HG03342 (cell line): ENCODE measurements around the gene PMS1.
A peak's percentile ranks its signal among the peaks of the same experiment; 100 is the strongest.
"Not testable (repeated sequence)": the region's sequence is repeated elsewhere in the genome, so short reads cannot be mapped to it uniquely, and the experiment has no call there.

Source experiments
- ATAC-seq: cut with Tn5 transposase; IDR thresholded peaks from one replicate; pipeline ENCODE4 v1.9.1; 2021; ENCODE audit warnings: mild to moderate bottlenecking, moderate library complexity; ENCODE audit not compliant: unreplicated experiment

Gene PMS1

GRCh38 chr2:189783927-189784867, at the start of gene PMS1, which contains the start of gene ORMDL1:
Gene PMS1 (plus strand): TSS chr2:189784450. CDS start chr2:189791810, 7,360 bp downstream.
Gene ORMDL1 (minus strand): TSS chr2:189784339. CDS start chr2:189782595, 1,744 bp downstream.
- peak; percentile 94 for ATAC-seq

GRCh38 chr2:189751080-189751658, 33.1 kb upstream of the PMS1 start:
- ATAC-seq, result peak; percentile 80

GRCh38 chr2:189756311-189756952, 27.8 kb upstream of the PMS1 start:
- no peak for ATAC-seq

GRCh38 chr2:189760154-189760553, 24.1 kb upstream of the PMS1 start:
- ATAC-seq, result not testable (repeated sequence)

- ATAC-seq, result no peak
These were observed 22.1 kb upstream of the PMS1 start for GRCh38 chr2:189762229-189762550.

GRCh38 chr2:189762551-189763298, 21.5 kb upstream of the PMS1 start, which contains the start of gene OSGEPL1:
Gene OSGEPL1 (minus strand): TSS chr2:189762792. CDS start chr2:189761640, 1,152 bp downstream.
- peak; percentile 96 for ATAC-seq

GRCh38 chr2:189763908-189764661, 20.2 kb upstream of the PMS1 start:
- no peak for ATAC-seq

- ATAC-seq, result no peak
These were observed 13.5 kb upstream of the PMS1 start for GRCh38 chr2:189770590-189771322.

- ATAC-seq, result no peak
These were observed 12.0 kb upstream of the PMS1 start for GRCh38 chr2:189772212-189772611.

GRCh38 chr2:189782221-189782671, 2.0 kb upstream of the PMS1 start:
- no peak for ATAC-seq

GRCh38 chr2:189783451-189783926, 761 bp upstream of the PMS1 start:
- ATAC-seq, result peak; percentile 12

GRCh38 chr2:189791338-189792042, 7.2 kb downstream of the PMS1 start:
- no peak for ATAC-seq

- no peak for ATAC-seq
These were observed 10.1 kb downstream of the PMS1 start for GRCh38 chr2:189794310-189794709.

- no peak for ATAC-seq
These were observed 13.7 kb downstream of the PMS1 start for GRCh38 chr2:189797902-189798301.

GRCh38 chr2:189798312-189799029, 14.2 kb downstream of the PMS1 start:
- peak; percentile 73 for ATAC-seq

- no peak for ATAC-seq
These were observed 14.7 kb downstream of the PMS1 start for GRCh38 chr2:189799030-189799331.

- ATAC-seq, result no peak
These were observed 15.3 kb downstream of the PMS1 start for GRCh38 chr2:189799531-189799930.

GRCh38 chr2:189802396-189802912, 18.2 kb downstream of the PMS1 start:
- ATAC-seq, result no peak
